Prostate gland (tissue), 2 donors: ENCODE measurements around the gene LMO4.

ENCODE experiments used
- POLR2A ChIP-seq: fragments of 450-650 bp; IDR thresholded peaks from one replicate; pipeline ENCODE4 v1.6.1; 2016; ENCODE audit warnings: antibody characterized with exemption, mild to moderate bottlenecking
- POLR2AphosphoS5 ChIP-seq: sonication (generic); formaldehyde crosslinking; IDR thresholded peaks from one replicate; pipeline ENCODE4 v1.6.1; 2017; ENCODE audit warnings: antibody characterized with exemption
- TF ChIP-seq, protein P1 (sequence below), 4 experiments: fragments of 200-600 bp in 2 of 4; fragments of 450-650 bp in 2 of 4; sonication (generic) in 2 of 4; IDR thresholded peaks; 1 replicate in 3 of 4; 2 replicates in 1 of 4; pipeline ENCODE4 v1.5.1; 2016 to 2019; ENCODE audit warnings: antibody characterized with exemption in 4 of 4, mild to moderate bottlenecking in 2 of 4, moderate library complexity in 2 of 4

DNA sequence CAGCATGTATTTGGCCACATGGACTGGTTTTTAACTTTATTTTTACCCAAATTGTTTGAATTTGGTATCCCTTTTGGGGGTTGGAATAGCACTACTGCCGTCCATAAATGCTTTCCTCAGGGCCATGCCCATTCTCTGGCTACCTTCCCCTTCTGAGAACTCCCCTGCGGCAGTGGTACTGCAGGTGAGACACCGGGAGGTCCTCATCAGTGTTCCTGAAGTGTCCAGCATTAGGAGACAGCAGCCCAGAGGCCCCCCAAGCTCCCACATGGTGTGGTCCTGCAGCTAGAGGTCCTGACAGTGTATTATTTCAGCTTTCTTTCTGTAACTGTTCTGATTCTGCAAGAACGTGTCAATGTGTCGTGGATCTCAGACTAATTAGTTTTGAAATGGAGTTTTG lies 8.9 kb downstream of the LMO4 start:
- TF ChIP-seq, protein P1, sequence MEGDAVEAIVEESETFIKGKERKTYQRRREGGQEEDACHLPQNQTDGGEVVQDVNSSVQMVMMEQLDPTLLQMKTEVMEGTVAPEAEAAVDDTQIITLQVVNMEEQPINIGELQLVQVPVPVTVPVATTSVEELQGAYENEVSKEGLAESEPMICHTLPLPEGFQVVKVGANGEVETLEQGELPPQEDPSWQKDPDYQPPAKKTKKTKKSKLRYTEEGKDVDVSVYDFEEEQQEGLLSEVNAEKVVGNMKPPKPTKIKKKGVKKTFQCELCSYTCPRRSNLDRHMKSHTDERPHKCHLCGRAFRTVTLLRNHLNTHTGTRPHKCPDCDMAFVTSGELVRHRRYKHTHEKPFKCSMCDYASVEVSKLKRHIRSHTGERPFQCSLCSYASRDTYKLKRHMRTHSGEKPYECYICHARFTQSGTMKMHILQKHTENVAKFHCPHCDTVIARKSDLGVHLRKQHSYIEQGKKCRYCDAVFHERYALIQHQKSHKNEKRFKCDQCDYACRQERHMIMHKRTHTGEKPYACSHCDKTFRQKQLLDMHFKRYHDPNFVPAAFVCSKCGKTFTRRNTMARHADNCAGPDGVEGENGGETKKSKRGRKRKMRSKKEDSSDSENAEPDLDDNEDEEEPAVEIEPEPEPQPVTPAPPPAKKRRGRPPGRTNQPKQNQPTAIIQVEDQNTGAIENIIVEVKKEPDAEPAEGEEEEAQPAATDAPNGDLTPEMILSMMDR (IDR thresholded peaks at IDR 0.05), result no peak
- TF ChIP-seq POLR2A (no peak), POLR2AphosphoS5 (no peak)
